ENCODE measurements around the gene CNOT6.

The CNOT6 gene

DNA sequence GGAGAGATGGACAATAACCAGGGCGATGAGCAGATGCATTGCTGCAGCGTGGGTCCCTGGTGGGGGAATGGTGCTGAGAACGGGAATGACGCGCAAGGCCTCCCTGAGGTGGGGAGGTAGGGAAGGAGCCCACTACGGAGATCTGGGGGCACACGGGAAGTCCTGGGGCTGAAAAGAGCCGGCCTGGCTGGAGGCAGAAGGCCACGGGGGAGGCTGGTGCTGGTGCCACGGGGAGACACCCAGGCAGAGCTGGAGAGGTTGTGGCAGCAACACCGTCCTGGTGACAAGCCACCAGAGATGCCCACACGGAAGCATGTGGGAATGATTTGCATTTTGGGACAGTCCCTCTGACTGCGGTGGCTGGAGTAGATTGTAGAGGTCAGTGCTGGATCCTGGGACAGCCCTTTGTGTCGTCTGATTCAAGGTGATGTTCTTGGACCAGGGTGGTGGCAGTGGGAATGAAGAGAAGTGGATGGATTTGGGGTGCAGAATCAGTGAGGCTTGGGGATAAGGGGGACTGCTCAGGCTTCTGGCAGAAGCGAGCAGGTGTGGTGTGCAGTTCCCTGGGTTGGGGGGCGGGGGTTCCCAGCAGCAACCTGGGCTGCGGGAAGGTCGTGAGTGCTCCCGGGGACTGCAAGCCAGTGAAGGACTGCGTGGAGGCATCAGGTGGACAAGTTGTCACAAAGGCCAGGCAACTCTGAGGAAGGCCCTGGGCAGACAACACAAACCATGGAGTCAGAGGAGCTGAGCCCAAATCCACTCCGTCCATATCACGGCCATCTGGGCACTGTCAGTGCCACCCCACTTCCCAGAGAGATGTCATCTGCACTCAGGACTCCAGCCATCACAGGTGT is 25.2 kb upstream of the CNOT6 start:
- TF ChIP-seq KLF1 (tag by site-specific recombination; IDR thresholded peaks at IDR 0.05) = no peak
- TF ChIP-seq ZNF529 (tag by site-specific recombination; IDR thresholded peaks at IDR 0.05; ENCODE audit: insufficient replicate concordance) = no peak
- TF ChIP-seq, protein P1, sequence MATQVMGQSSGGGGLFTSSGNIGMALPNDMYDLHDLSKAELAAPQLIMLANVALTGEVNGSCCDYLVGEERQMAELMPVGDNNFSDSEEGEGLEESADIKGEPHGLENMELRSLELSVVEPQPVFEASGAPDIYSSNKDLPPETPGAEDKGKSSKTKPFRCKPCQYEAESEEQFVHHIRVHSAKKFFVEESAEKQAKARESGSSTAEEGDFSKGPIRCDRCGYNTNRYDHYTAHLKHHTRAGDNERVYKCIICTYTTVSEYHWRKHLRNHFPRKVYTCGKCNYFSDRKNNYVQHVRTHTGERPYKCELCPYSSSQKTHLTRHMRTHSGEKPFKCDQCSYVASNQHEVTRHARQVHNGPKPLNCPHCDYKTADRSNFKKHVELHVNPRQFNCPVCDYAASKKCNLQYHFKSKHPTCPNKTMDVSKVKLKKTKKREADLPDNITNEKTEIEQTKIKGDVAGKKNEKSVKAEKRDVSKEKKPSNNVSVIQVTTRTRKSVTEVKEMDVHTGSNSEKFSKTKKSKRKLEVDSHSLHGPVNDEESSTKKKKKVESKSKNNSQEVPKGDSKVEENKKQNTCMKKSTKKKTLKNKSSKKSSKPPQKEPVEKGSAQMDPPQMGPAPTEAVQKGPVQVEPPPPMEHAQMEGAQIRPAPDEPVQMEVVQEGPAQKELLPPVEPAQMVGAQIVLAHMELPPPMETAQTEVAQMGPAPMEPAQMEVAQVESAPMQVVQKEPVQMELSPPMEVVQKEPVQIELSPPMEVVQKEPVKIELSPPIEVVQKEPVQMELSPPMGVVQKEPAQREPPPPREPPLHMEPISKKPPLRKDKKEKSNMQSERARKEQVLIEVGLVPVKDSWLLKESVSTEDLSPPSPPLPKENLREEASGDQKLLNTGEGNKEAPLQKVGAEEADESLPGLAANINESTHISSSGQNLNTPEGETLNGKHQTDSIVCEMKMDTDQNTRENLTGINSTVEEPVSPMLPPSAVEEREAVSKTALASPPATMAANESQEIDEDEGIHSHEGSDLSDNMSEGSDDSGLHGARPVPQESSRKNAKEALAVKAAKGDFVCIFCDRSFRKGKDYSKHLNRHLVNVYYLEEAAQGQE (tag by site-specific recombination; IDR thresholded peaks at IDR 0.05) = no peak
- TF ChIP-seq ZNF223 (tag by site-specific recombination; IDR thresholded peaks at IDR 0.05) = no peak
- no peak for TF ChIP-seq ZNF626 (tag by site-specific recombination; IDR thresholded peaks at IDR 0.05)
- TF ChIP-seq, protein P2, sequence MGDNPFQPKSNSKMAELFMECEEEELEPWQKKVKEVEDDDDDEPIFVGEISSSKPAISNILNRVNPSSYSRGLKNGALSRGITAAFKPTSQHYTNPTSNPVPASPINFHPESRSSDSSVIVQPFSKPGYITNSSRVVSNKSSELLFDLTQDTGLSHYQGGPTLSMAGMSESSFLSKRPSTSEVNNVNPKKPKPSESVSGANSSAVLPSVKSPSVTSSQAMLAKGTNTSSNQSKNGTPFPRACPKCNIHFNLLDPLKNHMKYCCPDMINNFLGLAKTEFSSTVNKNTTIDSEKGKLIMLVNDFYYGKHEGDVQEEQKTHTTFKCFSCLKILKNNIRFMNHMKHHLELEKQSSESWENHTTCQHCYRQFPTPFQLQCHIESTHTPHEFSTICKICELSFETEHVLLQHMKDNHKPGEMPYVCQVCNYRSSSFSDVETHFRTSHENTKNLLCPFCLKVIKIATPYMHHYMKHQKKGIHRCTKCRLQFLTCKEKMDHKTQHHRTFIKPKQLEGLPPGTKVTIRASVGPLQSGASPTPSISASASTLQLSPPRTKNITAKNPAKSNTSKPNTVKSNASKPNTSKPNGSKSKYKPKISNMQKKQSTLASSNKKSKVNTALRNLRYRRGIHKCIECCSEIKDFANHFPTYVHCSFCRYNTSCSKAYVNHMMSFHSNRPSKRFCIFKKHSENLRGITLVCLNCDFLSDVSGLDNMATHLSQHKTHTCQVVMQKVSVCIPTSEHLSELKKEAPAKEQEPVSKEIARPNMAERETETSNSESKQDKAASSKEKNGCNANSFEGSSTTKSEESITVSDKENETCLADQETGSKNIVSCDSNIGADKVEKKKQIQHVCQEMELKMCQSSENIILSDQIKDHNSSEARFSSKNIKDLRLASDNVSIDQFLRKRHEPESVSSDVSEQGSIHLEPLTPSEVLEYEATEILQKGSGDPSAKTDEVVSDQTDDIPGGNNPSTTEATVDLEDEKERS (tag by site-specific recombination; IDR thresholded peaks at IDR 0.05) = no peak
- ChIA-PET POLR2A (no interaction called here), CTCF (interaction anchor here (0.6 to 1.3 kb wide), 2 partner anchors 99 to 267 kb away, joined by 3 to 4 read pairs; no protein-coding TSS in a partner anchor)
- H3K36me3 ChIP-seq (ENCODE audit: control insufficient read depth in 2 of 2, insufficient read depth in 1 of 2, low read length in 2 of 2) = no peaks in the 10 kb centered on the region
- no peak overlapping the region for H3K4me3 ChIP-seq (ENCODE audit: low read depth, low read length)
- H3K4me1 ChIP-seq (ENCODE audit: control insufficient read depth, insufficient read depth, low read length) = no peaks in the 10 kb centered on the region
- H3K9me3 ChIP-seq (ENCODE audit: control insufficient read depth, insufficient read depth, low read depth, low read length) = no peaks in the 10 kb centered on the region
- no peak overlapping the region for H3K27ac ChIP-seq (ENCODE audit: extremely low read depth, low read depth, low read length)

DNA sequence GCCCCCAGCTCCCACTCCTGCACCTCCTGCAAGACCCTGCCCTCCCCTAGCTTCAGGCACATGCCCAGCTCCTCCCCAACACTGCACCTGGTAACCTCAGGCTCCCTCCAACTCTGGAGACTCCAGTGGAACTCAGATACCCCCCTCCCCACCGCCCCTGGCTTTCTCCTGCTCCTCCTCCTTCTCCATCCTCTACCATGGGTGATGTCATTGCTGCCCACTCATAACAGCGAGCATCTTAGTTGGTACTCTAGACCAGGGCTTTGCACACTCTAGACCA is 24.7 kb upstream of the CNOT6 start:
- H3K4me1 ChIP-seq (ENCODE audit: control insufficient read depth, insufficient read depth, low read length) = no peaks in the 10 kb centered on the region
- no peaks in the 10 kb centered on the region for H3K9me3 ChIP-seq (ENCODE audit: control insufficient read depth, insufficient read depth, low read depth, low read length)
- H3K4me3 ChIP-seq (ENCODE audit: low read depth, low read length) = no peak overlapping the region
- no peak for TF ChIP-seq ZNF610 (tag by site-specific recombination; IDR thresholded peaks at IDR 0.05; ENCODE audit: borderline replicate concordance)
- no peak for TF ChIP-seq ZNF354C (tag by site-specific recombination; IDR thresholded peaks at IDR 0.05; ENCODE audit: borderline replicate concordance, low read depth)
- no peak for TF ChIP-seq TCF7L2 (IDR thresholded peaks at IDR 0.05; ENCODE audit: borderline replicate concordance, low read depth, low read length)
- peak; percentile 42; the same call in 1 of the 2 replicates for TF ChIP-seq EGR2 (tag by site-specific recombination; IDR thresholded peaks at IDR 0.05; ENCODE audit: low read depth)
- no peak for TF ChIP-seq YY2 (tag by site-specific recombination; IDR thresholded peaks at IDR 0.05)
- TF ChIP-seq ZNF785 (tag by site-specific recombination; IDR thresholded peaks at IDR 0.05) = no peak
- TF ChIP-seq, protein P3, sequence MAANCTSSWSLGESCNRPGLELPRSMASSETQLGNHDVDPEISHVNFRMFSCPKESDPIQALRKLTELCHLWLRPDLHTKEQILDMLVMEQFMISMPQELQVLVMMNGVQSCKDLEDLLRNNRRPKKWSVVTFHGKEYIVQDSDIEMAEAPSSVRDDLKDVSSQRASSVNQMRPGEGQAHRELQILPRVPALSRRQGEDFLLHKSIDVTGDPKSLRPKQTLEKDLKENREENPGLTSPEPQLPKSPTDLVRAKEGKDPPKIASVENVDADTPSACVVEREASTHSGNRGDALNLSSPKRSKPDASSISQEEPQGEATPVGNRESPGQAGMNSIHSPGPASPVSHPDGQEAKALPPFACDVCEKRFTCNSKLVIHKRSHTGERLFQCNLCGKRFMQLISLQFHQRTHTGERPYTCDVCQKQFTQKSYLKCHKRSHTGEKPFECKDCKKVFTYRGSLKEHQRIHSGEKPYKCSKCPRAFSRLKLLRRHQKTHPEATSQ (tag by site-specific recombination; IDR thresholded peaks at IDR 0.05) = no peak
- TF ChIP-seq HOXA7 (CRISPR knock-in tag; IDR thresholded peaks at IDR 0.05; ENCODE audit: borderline replicate concordance) = no peak
- TF ChIP-seq SP2 (tag by site-specific recombination; IDR thresholded peaks at IDR 0.05) = no peak
- peak; percentile 70 for TF ChIP-seq ZFHX2 (tag by site-specific recombination; conservative IDR thresholded peaks at IDR 0.05)
- TF ChIP-seq, protein P4, sequence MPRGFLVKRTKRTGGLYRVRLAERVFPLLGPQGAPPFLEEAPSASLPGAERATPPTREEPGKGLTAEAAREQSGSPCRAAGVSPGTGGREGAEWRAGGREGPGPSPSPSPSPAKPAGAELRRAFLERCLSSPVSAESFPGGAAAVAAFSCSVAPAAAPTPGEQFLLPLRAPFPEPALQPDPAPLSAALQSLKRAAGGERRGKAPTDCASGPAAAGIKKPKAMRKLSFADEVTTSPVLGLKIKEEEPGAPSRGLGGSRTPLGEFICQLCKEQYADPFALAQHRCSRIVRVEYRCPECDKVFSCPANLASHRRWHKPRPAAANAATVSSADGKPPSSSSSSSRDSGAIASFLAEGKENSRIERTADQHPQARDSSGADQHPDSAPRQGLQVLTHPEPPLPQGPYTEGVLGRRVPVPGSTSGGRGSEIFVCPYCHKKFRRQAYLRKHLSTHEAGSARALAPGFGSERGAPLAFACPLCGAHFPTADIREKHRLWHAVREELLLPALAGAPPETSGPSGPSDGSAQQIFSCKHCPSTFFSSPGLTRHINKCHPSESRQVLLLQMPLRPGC (tag by site-specific recombination; IDR thresholded peaks at IDR 0.05) = no peak
- POLR2A ChIA-PET = no interaction called here
- CTCF ChIA-PET = interaction anchor here (0.6 to 4.1 kb wide), 4 partner anchors 13 to 268 kb away, joined by 3 to 47 read pairs (median 12); no protein-coding TSS in a partner anchor
- no peaks in the 10 kb centered on the region for H3K36me3 ChIP-seq (ENCODE audit: control insufficient read depth in 2 of 2, insufficient read depth in 1 of 2, low read length in 2 of 2)
- H3K27ac ChIP-seq (ENCODE audit: extremely low read depth, low read depth, low read length) = no peak overlapping the region
